ENCODE results near the gene PLK4.

PLK4 gene

DNA sequence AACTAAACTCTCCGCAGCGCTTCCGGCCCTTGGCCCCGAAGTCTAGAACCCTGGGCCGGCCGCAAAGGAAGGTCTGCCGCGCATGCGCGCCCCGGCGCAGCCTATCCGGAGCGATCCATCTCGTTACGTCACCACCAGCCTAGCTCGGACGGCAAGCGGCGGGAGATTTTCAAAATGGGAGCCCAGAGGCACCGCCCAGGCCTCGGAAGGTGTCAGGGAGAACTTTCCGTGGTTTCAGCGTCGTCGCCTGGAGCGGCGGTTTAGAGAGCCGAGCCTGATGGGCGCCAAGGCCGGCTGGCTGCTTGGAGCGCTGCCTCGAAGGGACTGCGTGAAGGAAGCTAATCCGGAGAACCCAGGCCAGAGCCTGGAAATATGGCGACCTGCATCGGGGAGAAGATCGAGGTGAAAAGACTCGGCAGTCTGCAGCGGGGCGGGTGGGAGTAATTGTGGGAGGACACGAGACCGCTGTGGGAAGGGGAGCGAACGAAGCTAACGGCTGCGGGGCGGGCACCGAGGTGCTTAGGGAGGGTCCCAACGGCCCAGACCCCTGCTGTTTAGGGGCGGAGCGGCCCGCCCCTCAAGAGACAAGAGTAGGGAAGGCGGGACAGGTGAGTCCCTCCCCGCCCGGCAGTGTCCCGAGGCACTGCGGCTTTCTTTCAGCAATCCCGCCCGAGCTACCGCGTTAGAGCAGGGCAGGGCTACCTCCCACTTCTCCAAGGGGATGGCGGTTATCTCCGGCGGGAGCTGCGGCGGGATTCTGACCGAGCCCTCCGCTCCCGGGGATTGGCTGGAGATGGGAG, at the start of gene PLK4:
TSS of gene PLK4 (plus strand) at position 131 of the 800 bp plus-strand sequence. CDS start at position 373, 242 bp downstream.
- peak within 1 kb of the TSS; percentile 91 for H3K27ac ChIP-seq
- TF ChIP-seq, protein P1, sequence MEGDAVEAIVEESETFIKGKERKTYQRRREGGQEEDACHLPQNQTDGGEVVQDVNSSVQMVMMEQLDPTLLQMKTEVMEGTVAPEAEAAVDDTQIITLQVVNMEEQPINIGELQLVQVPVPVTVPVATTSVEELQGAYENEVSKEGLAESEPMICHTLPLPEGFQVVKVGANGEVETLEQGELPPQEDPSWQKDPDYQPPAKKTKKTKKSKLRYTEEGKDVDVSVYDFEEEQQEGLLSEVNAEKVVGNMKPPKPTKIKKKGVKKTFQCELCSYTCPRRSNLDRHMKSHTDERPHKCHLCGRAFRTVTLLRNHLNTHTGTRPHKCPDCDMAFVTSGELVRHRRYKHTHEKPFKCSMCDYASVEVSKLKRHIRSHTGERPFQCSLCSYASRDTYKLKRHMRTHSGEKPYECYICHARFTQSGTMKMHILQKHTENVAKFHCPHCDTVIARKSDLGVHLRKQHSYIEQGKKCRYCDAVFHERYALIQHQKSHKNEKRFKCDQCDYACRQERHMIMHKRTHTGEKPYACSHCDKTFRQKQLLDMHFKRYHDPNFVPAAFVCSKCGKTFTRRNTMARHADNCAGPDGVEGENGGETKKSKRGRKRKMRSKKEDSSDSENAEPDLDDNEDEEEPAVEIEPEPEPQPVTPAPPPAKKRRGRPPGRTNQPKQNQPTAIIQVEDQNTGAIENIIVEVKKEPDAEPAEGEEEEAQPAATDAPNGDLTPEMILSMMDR (conservative IDR thresholded peaks at IDR 0.05): no peak
- peak; percentile 74; the same call in 1 of the 2 replicates for TF ChIP-seq ZFX (IDR thresholded peaks at IDR 0.05)

DNA sequence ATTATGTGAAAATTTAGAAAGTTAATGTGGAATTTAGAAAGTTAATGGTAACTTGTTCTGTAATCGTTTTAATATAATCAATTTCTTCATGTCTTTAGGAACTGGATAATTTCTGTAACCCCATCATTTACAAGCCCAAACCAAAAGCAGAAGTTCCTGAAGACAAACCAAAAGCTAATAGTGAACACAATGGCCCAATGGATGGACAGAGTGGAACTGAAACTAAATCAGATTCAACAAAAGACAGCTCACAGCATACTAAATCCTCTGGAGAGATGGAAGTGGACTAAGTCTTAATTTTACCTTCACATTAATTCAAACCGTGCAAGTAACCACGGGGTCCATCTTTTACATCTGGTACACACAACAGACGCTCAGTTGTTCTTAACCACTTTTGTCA, 48.1 kb upstream of the PLK4 start:
- no peak for TF ChIP-seq ZFX (IDR thresholded peaks at IDR 0.05)
- TF ChIP-seq, protein P1 (conservative IDR thresholded peaks at IDR 0.05): no peak
- H3K27ac ChIP-seq: no peak overlapping the region

DNA sequence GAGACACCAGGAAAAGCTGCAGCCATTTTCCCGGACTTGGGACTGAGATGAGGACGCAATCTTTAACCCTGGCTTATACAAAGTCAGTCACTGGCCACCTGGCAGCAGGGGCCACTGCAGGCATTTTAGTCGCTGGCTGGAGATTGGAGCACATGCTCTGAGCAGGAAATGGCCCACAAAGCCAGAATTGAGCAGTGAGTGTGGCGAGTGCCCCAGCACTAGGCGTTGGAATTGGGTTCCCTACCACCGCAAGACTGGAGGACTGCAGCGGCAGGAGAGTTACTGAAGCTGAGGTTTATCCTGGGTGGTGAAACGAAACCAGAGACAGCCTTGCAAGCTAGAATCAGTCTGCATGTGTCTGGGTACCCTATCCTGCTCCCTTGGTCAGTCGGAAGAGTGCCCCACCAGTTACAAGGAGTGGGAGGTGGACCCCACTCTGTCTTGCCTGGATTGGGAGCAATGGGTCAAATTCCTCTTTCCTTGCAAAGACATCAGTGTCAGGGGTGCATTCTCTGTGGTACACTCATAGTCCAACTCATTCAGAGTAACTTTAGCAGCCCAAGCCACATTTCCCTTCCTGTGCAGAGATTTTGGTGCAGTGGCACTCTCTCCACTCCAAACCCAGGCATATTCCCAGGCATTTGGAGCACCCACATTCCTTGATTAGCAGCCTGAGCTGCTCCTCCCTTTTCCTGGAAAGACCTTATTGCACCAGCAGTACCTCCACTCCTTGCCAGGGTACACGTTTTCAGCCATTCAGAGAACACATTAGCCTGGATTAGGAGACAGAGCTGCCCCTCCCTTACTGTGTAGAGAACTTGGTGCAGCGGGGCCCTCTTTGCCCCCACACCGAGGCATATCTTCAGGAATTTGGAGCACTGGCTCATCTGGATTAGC, 36.7 kb upstream of the PLK4 start:
- TF ChIP-seq, protein P1 (conservative IDR thresholded peaks at IDR 0.05): no peak
- no peak for TF ChIP-seq ZFX (IDR thresholded peaks at IDR 0.05)
- no peak overlapping the region for H3K27ac ChIP-seq

DNA sequence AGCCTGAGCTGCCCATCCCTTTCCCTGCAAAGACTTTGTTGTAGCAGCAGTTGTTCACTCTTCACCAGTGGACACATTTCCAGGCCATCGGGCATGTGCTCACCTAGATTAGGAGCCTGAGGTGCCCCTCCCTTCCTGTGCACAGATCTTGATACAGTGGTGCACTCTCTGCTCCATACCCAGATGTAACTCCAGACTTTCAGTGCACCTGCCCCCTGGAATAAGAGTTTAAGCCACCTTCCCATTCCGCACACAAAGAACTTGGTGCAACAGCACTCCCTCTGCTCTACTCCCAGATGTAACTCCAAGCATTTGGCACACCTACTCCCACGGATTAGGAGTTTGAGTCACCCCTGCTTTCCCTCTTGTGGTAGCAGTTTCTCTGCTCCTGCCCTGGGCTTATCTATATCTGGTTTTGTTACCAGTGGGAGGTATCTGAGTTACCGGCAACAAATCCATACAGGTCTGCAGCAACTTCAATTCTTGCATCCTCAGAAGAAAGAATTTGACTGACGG, 36.0 kb upstream of the PLK4 start:
- H3K27ac ChIP-seq: no peak overlapping the region
- TF ChIP-seq, protein P1 (conservative IDR thresholded peaks at IDR 0.05): no peak
- TF ChIP-seq ZFX (IDR thresholded peaks at IDR 0.05): no peak

DNA sequence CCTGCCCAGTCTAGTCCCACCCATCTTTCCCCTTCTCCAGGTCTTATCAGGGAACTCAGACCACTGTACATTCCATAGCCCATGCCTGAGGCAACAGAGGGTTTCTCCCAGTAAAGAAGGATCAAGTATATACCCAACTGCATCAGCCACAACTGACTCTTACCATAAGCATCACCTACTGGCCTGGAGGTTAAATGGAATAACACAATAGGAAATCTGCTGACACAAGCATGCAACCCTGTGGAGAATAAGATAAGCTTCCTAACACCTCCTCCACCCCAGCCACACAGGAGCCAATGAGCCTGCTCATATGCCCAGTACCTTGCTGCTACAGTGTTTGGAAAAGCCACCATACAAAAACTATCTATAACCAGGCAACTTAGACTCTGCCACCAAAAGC, 34.6 kb upstream of the PLK4 start:
- H3K27ac ChIP-seq: no peak overlapping the region

DNA sequence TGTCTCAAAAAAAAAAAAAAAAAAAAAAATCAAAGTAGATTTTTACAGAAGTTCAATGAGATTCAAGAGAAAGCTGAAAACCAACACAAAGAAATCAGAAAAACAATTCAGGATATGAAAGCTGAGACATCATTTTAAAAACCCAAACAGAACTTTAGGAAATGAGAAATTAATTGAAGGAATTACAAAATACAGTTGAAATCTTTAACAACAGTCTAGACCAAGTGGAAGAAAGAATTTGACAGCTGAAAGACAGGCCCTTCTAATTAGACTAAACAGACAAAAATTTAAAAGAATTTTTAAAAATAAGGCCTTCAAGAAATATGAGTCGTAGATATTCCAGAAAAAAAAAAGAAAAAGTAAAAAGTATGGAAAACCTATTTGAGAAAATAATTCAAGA, 33.9 kb upstream of the PLK4 start:
- no peak overlapping the region for H3K27ac ChIP-seq
- TF ChIP-seq, protein P1 (conservative IDR thresholded peaks at IDR 0.05): no peak
- TF ChIP-seq ZFX (IDR thresholded peaks at IDR 0.05): no peak

More for the DNA sequence above, 34.6 kb upstream of the PLK4 start:
- TF ChIP-seq, protein P1 (conservative IDR thresholded peaks at IDR 0.05): no peak
- TF ChIP-seq ZFX (IDR thresholded peaks at IDR 0.05): no peak
